HG03064 (cell line): ENCODE results near the gene PTPN4.

Experiments
- ATAC-seq: cut with Tn5 transposase; IDR thresholded peaks from one replicate; pipeline ENCODE4 v1.9.1; 2021; ENCODE audit warnings: low read depth; ENCODE audit not compliant: unreplicated experiment

PTPN4 gene

DNA sequence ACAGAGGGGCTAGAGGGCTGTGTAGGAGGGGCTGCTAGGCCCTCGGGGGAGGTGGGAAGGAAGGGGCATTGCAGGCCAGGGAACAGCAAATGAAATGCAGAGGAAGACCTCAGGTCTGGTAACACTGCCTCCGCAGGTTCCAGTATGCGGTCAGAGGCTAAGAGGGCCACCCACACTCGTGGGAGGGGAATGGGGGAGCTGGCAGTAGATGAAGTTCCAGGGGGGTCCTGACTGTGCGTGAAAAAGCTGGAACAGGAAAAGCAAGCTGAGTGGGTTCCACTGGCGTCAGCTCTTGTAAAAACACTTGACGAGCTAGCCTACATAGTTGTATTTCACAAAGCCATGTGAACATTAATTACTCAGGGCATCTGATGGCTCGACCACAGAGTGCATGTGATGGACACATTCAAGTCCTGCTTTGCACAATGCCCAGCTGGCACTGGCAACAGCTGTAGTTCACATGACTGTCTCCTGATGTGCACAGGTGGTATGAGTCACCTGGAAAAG, 29.0 kb upstream of the PTPN4 start:
- ATAC-seq, result no peak

- no peak for ATAC-seq
Observed at GRCh38 chr2:119731983-119732382, 27.7 kb upstream of the PTPN4 start.

GRCh38 chr2:119732601-119733164, 27.0 kb upstream of the PTPN4 start:
- no peak for ATAC-seq

DNA sequence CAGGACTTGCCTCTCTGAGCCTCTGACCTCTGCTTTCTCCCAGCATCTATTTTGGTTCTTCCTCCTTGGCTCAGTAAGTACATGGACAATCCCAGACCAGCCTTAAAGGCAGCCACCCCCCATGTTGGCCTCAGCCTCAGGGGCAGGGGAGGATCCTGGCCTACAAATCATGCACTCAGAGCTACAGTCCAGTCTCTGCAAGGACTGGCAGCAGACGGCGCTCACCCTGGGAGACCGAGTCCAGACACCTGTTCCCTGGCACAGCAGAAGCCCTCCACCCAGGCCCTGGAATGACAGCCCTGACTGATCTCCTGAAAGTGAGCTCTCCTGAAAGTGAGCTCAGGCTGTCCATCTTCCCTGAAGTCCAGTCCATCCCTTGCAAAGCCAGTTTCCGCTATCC, 25.7 kb upstream of the PTPN4 start:
- ATAC-seq, result no peak

DNA sequence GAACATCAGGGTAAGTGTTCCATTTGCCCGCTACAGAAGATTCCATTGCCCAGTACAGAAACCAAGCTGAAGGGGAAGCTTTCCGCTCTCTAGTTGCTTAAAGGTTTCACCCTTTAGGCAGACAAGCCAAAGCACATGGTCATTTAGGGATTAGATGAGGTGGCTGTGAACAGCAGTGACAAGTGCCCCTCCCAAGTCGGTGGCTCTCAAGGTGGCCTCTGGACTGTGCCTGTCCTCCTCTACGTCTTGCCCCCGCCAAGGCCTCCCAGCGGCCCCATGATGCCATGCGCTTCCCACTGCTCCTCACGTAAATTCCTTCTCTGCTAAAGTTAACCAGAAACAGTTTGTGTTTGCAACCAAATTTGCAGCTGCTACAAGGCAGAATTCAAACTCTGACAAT, 24.2 kb upstream of the PTPN4 start:
- no peak for ATAC-seq

GRCh38 chr2:119736021-119736420, 23.7 kb upstream of the PTPN4 start:
- no peak for ATAC-seq

GRCh38 chr2:119739580-119740255, 20.0 kb upstream of the PTPN4 start:
- ATAC-seq, result no peak

- no peak for ATAC-seq
Observed at GRCh38 chr2:119741001-119741400, 18.7 kb upstream of the PTPN4 start.

DNA sequence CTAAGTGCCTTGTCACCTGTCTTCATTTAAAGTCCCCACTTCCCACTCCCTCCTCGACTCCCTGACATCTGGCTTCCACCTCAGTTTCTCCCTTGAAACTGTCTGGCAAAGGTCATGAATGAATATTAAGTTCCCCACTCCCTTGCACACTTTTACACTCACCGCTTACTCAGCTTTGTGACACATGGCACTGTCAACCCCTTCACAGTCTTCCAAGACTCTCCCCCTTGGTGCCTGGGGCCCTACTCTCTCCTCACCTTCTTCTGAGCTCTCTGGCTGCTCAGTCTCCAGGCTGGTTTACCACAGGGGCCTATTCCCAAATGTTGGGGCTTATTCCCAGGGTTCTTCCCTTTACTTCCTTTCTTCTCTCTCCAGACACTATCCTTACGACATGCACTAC, 17.9 kb upstream of the PTPN4 start:
- no peak for ATAC-seq

DNA sequence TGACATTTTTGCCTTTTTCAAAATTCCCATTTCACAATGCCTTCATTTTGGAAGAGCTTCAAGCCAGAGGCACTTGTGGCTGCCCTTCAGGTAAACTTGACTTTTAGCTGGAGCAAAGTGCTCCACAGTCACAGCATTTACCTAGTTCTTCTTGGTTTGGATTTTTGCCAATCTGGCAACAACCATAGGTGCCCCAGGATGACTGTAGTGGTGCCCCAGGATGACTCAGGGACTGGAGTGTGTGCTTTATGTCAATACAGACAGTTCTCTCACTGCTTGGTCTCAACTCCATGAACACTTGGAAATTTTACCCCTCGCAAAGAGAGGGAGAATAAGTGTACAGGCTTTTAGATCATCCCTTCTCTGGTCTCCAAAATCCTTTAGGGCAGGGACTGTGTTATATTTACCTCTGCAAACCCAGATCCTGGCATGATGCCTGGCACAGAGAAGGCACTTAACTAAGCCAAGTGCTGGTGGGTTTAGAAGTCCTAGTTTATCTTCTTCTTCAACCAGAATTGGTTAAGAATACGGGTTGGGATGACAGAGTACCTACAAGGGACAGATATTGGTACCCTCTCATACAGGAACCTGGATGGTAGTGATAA, 15.3 kb upstream of the PTPN4 start:
- no peak for ATAC-seq

DNA sequence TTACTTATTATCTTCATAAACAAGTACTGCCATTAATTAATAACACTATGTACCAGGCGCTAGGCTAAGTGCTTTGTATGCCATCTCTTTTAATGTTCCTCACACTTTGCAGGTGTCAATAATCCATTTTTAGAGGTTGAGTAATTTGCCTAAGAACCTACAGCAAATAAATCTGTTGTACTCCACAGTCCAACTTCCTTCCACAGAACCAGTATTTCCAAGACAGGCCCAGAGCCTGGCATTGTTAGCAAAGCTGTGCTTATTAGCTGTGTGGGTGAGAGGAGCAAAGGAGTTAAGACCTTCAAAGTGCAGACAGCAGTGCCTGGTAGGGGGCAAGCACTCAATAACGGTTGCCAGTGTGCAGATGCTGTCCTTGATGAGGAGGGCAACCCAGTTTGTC, 14.2 kb upstream of the PTPN4 start:
- ATAC-seq, result no peak

- no peak for ATAC-seq
Observed at GRCh38 chr2:119746836-119747686, 12.7 kb upstream of the PTPN4 start.

GRCh38 chr2:119748135-119748534, 11.6 kb upstream of the PTPN4 start:
- ATAC-seq, result no peak

DNA sequence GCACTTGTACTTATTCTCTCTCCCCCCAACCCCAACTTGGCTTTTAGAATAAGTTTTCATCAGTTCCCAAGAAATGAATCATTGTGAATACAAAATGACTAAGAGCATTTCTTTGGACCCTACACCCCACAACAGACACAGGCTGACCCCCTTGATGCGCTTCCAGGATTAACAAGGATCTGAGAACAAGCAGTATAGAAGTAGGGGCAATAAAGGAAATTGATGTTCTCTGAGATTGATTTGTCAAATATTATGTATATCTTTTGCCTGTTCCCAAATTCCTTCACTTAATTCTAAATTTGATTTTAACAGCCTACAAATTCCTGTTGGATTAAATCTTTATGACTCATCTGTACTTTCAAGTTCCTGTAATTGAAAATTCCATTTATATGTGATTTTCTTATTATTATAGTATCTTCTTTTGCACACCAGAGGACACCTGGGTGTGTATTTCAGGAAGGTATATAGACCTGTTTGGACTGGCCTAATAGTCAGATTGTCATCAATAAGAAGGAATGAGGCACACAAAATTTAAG, 10.2 kb upstream of the PTPN4 start:
- ATAC-seq, result no peak

DNA sequence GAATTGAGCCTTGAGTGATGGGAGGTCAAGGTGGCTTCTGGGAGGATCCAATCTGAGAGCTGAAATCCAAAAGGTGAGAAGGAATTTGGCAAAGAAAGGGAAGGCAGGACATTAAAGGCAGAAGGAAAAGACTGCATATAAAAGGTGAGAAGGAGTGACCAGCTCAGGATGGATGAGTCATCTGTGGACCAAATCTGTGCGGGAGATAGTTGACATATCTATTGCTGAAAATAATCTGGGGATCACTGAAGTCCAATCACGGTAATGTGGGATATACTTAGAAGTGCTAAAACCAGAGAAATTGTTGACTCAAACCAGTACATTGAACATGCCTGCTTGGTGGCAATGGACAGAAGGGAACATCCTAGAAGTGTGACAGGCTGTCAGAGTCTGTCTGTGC, 8.0 kb upstream of the PTPN4 start:
- ATAC-seq, result no peak

- no peak for ATAC-seq
Observed at GRCh38 chr2:119753041-119753929, 6.4 kb upstream of the PTPN4 start.

DNA sequence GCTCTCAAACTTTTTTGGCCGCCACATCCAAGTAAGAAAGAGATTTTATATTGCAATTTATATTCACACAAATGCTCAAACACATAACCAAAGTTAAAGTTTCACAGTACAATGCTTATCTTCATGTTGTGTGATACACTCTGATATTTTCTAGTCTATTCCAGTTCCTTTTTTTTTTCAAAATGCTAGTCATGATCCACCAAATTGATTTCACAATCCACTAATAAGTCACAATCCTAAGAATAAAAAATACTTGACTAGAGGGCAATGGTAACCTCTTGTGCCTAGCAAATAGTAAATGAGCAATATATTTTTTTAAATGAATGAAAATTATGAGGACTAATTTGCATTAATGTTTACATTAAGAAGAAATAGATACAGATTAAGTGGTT, 5.8 kb upstream of the PTPN4 start:
- ATAC-seq, result no peak

DNA sequence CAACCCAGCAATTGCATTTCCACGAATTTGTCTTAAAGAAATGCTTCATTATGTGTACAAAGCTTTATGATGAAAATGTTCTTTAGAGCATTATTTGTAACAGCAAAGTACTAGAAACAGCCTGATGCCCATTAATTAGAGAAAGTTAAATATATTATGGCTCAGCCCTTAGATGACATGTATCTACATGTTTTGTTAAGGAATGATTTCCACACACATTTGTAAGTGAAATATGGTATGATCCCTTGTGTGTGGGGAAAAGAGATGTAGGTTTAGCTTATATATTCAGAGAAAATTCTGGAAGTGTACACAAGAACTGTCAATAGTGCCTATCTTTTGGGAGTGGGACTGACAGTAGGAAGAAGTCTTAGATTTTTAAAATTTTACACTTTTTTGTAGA, 3.8 kb upstream of the PTPN4 start:
- no peak for ATAC-seq

GRCh38 chr2:119756837-119757236, 2.9 kb upstream of the PTPN4 start:
- ATAC-seq, result no peak

DNA sequence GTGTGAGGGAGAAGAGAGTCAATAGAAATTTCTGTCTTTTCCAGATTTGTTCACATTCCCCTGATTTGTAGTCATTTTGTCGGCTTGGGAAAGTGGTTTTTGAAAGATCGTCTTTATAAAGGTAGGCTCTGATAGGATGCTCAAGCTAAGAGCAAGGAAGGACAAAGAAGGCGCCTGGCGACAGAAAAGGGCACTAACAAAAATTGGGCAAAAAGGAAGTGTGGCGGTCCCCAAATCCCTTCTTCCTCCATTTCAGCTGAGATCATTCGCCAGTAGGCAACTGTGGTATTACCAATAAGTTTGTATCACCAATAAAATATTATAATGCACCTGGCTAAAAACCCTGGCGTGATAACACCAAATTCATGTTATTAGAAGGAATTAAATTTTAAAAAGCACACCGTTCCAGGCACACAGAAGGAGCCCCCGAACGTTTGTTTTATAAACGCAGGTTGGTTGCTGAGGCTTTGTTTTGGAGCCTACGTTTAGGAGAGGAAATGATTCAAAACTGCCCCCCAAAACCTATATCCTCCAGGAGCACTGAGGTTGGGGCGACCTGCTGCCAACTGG, 756 bp upstream of the PTPN4 start:
- no peak for ATAC-seq
